Inferior parietal cortex (tissue), 1 donor: ENCODE data around the gene CCDC170.

Experiments
- DNase-seq: peaks from one replicate; pipeline ENCODE4 v3.0.0-alpha.2; 2016; ENCODE audit errors: extremely low spot score

CCDC170 gene

GRCh38 chr6:151656392-151656791, 162.6 kb downstream of the CCDC170 start:
- no peak for DNase-seq

- no peak for DNase-seq
Measured at GRCh38 chr6:151658091-151658490, 164.3 kb downstream of the CCDC170 start.

- DNase-seq: no peak
Measured at GRCh38 chr6:151659212-151659611, 165.4 kb downstream of the CCDC170 start.

- no peak for DNase-seq
Measured at GRCh38 chr6:151661509-151661908, 167.7 kb downstream of the CCDC170 start.

- DNase-seq: no peak
Measured at GRCh38 chr6:151661928-151662327, 168.1 kb downstream of the CCDC170 start.

- no peak for DNase-seq
Measured at GRCh38 chr6:151663559-151663958, 169.7 kb downstream of the CCDC170 start.

- DNase-seq: no peak
Measured at GRCh38 chr6:151664390-151664789, 170.6 kb downstream of the CCDC170 start.

GRCh38 chr6:151665329-151665728, 171.5 kb downstream of the CCDC170 start:
- no peak for DNase-seq

GRCh38 chr6:151666526-151666925, 172.7 kb downstream of the CCDC170 start:
- DNase-seq: no peak

- no peak for DNase-seq
Measured at GRCh38 chr6:151669208-151669560, 175.4 kb downstream of the CCDC170 start.

GRCh38 chr6:151670116-151670515, 176.3 kb downstream of the CCDC170 start:
- no peak for DNase-seq
